GM19240 (cell line): ENCODE results near the gene WWP2.
"Not testable (repeated sequence)": the region's sequence is repeated elsewhere in the genome, so short reads cannot be mapped to it uniquely, and the experiment has no call there.

Experiments used
- DNase-seq: peaks from one replicate; pipeline ENCODE4 v3.0.0; 2011; ENCODE audit warnings: low spot score; ENCODE audit not compliant: insufficient read length

The WWP2 gene

GRCh38 chr16:69830534-69831211 lies 68.5 kb downstream of the WWP2 start:
- no peak for DNase-seq

GRCh38 chr16:69831212-69832123 lies 69.3 kb downstream of the WWP2 start:
- DNase-seq: no peak

- no peak for DNase-seq
Measured at GRCh38 chr16:69833357-69834282, 71.5 kb downstream of the WWP2 start.

- DNase-seq: no peak
Measured at GRCh38 chr16:69834807-69835466, 72.8 kb downstream of the WWP2 start.

GRCh38 chr16:69836257-69836656 lies 74.1 kb downstream of the WWP2 start:
- DNase-seq: no peak

- no peak for DNase-seq
Measured at GRCh38 chr16:69837380-69837779, 75.2 kb downstream of the WWP2 start.

- no peak for DNase-seq
Measured at GRCh38 chr16:69838489-69838888, 76.4 kb downstream of the WWP2 start.

GRCh38 chr16:69839240-69839688 lies 77.1 kb downstream of the WWP2 start:
- no peak for DNase-seq

- no peak for DNase-seq
Measured at GRCh38 chr16:69839798-69840409, 77.8 kb downstream of the WWP2 start.

GRCh38 chr16:69840975-69841374 lies 78.8 kb downstream of the WWP2 start:
- DNase-seq: no peak

GRCh38 chr16:69844441-69844840 lies 82.3 kb downstream of the WWP2 start:
- DNase-seq: no peak

GRCh38 chr16:69845181-69845580 lies 83.0 kb downstream of the WWP2 start:
- DNase-seq: no peak

GRCh38 chr16:69847643-69848042 lies 85.5 kb downstream of the WWP2 start:
- no peak for DNase-seq

GRCh38 chr16:69848637-69849545 lies 86.8 kb downstream of the WWP2 start:
- DNase-seq: no peak

- DNase-seq: no peak
Measured at GRCh38 chr16:69851491-69852240, 89.5 kb downstream of the WWP2 start.

- no peak for DNase-seq
Measured at GRCh38 chr16:69852815-69853214, 90.7 kb downstream of the WWP2 start.

- DNase-seq: no peak
Measured at GRCh38 chr16:69853481-69853880, 91.3 kb downstream of the WWP2 start.

- DNase-seq: not testable (repeated sequence)
Measured at GRCh38 chr16:69854776-69855175, 92.6 kb downstream of the WWP2 start.

- DNase-seq: no peak
Measured at GRCh38 chr16:69855592-69855991, 93.5 kb downstream of the WWP2 start.
